Measurements from ENCODE around the gene PI3. TPM values are rescaled to one million over a fixed set of nuclear protein-coding genes. Genes with fewer than 3 reads are reported as not detected.

The PI3 gene
- total and polyA plus RNA-seq, 9 of the 15 experiments (the other 6 are each of a cell fraction or from before 2014, with no cell fraction given) = not detected

DNA sequence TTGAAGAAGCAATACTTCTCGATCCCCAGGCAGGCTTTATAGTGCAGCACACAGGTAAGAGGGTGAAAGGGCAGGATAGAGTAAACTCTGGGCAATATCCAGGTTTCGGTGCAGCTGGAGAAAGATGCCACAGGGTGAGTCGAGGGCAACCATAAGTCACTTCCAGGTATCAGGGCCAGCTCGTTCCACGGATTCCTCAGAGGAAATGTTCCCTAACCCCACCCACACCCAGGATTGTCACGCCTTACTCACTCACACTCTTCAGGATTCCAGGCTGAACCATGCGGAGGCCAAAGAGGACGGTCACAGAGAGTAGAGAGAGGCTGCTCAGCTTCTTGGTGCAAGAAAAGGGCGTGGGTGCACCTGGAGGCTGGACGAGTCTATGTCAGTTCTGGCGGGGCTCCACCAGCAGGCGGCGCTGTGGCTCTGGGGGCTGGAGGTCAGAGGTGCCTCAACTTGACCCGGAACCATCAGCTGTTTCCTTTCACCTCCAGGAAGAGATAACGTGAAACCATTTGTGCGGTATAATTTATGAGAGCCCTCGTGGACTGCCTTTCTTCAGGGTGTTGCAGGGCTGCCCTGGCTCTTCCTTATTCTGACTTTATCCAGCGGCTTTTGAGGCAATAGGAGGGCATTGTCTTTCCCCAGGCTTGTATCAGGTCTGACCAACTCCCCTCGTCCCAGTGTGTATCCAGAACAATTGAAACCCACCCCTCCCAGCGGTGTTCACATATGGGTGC lies 36.0 kb upstream of the PI3 start (continued):
- TF ChIP-seq HDAC8 (tag; IDR thresholded peaks at IDR 0.05) (0 out of 2 replicates have a peak, but pooled peaks have one; percentile 54), PYGO2 (tag; IDR thresholded peaks at IDR 0.05) (no peak), RUNX1 (IDR thresholded peaks at IDR 0.05; ENCODE audit: low read depth) (no peak), L3MBTL2 (IDR thresholded peaks at IDR 0.05) (peak; percentile 75), RFX5 (IDR thresholded peaks at IDR 0.05; ENCODE audit: low read depth, low read length) (no peak), JUND (IDR thresholded peaks at IDR 0.05; ENCODE audit: borderline replicate concordance, low read depth, low read length) (peak; percentile 52; the same call in 1 of the 2 replicates), JUND (tag; IDR thresholded peaks at IDR 0.05; ENCODE audit: borderline replicate concordance, low read depth, low read length) (no peak), HCFC1 (IDR thresholded peaks at IDR 0.05; ENCODE audit: low read depth, low read length) (peak; percentile 54), FOXA3 (CRISPR knock-in tag; conservative IDR thresholded peaks at IDR 0.05 in 1 of 2, IDR thresholded peaks at IDR 0.05 in 1 of 2) (no peak), ZNF121 (CRISPR knock-in tag; conservative IDR thresholded peaks at IDR 0.05) (no peak), CTBP1 (IDR thresholded peaks at IDR 0.05; ENCODE audit: borderline replicate concordance) (peak; percentile 42; the same call in 1 of the 2 replicates), TBP (optimal IDR thresholded peaks at IDR 0.05; ENCODE audit: low read depth, low read length) (no peak), ARNT (IDR thresholded peaks at IDR 0.05) (no peak), KLF16 (IDR thresholded peaks at IDR 0.05) (0 out of 2 replicates have a peak, but pooled peaks have one; percentile 34), EHMT2 (IDR thresholded peaks at IDR 0.05) (peak; percentile 87), NR2C1 (IDR thresholded peaks at IDR 0.05) (peak; percentile 97), NR2C1 (tag; IDR thresholded peaks at IDR 0.05) (peak; percentile 99), SP2 (IDR thresholded peaks at IDR 0.05; ENCODE audit: extremely low read depth, low read depth, low read length, poor library complexity, severe bottlenecking) (no peak), PHF20 (IDR thresholded peaks at IDR 0.05; ENCODE audit: partially characterized antibody) (peak; percentile 57)
- TF ChIP-seq, protein P1, sequence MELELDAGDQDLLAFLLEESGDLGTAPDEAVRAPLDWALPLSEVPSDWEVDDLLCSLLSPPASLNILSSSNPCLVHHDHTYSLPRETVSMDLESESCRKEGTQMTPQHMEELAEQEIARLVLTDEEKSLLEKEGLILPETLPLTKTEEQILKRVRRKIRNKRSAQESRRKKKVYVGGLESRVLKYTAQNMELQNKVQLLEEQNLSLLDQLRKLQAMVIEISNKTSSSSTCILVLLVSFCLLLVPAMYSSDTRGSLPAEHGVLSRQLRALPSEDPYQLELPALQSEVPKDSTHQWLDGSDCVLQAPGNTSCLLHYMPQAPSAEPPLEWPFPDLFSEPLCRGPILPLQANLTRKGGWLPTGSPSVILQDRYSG (tag; conservative IDR thresholded peaks at IDR 0.05; ENCODE audit: low read depth) = no peak
- TF ChIP-seq, protein P2, sequence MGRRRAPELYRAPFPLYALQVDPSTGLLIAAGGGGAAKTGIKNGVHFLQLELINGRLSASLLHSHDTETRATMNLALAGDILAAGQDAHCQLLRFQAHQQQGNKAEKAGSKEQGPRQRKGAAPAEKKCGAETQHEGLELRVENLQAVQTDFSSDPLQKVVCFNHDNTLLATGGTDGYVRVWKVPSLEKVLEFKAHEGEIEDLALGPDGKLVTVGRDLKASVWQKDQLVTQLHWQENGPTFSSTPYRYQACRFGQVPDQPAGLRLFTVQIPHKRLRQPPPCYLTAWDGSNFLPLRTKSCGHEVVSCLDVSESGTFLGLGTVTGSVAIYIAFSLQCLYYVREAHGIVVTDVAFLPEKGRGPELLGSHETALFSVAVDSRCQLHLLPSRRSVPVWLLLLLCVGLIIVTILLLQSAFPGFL (CRISPR knock-in tag; IDR thresholded peaks at IDR 0.05) = no peak
- TF ChIP-seq, protein P3, sequence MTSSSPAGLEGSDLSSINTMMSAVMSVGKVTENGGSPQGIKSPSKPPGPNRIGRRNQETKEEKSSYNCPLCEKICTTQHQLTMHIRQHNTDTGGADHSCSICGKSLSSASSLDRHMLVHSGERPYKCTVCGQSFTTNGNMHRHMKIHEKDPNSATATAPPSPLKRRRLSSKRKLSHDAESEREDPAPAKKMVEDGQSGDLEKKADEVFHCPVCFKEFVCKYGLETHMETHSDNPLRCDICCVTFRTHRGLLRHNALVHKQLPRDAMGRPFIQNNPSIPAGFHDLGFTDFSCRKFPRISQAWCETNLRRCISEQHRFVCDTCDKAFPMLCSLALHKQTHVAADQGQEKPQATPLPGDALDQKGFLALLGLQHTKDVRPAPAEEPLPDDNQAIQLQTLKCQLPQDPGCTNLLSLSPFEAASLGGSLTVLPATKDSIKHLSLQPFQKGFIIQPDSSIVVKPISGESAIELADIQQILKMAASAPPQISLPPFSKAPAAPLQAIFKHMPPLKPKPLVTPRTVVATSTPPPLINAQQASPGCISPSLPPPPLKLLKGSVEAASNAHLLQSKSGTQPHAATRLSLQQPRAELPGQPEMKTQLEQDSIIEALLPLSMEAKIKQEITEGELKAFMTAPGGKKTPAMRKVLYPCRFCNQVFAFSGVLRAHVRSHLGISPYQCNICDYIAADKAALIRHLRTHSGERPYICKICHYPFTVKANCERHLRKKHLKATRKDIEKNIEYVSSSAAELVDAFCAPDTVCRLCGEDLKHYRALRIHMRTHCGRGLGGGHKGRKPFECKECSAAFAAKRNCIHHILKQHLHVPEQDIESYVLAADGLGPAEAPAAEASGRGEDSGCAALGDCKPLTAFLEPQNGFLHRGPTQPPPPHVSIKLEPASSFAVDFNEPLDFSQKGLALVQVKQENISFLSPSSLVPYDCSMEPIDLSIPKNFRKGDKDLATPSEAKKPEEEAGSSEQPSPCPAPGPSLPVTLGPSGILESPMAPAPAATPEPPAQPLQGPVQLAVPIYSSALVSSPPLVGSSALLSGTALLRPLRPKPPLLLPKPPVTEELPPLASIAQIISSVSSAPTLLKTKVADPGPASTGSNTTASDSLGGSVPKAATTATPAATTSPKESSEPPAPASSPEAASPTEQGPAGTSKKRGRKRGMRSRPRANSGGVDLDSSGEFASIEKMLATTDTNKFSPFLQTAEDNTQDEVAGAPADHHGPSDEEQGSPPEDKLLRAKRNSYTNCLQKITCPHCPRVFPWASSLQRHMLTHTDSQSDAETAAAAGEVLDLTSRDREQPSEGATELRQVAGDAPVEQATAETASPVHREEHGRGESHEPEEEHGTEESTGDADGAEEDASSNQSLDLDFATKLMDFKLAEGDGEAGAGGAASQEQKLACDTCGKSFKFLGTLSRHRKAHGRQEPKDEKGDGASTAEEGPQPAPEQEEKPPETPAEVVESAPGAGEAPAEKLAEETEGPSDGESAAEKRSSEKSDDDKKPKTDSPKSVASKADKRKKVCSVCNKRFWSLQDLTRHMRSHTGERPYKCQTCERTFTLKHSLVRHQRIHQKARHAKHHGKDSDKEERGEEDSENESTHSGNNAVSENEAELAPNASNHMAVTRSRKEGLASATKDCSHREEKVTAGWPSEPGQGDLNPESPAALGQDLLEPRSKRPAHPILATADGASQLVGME (CRISPR knock-in tag; IDR thresholded peaks at IDR 0.05) = no peak

Data from K562 (cell line).